HG02852 (cell line): ENCODE measurements around the gene EHD4.

Experiments
- ATAC-seq: cut with Tn5 transposase; IDR thresholded peaks from one replicate; pipeline ENCODE4 v1.9.1; 2021; ENCODE audit warnings: mild to moderate bottlenecking, moderate library complexity; ENCODE audit not compliant: unreplicated experiment

EHD4 gene

GRCh38 chr15:41882689-41883483 lies 89.5 kb downstream of the EHD4 start:
- ATAC-seq, result no peak

GRCh38 chr15:41881920-41882688 lies 90.3 kb downstream of the EHD4 start:
- ATAC-seq, result no peak

- ATAC-seq, result no peak
These were observed 90.8 kb downstream of the EHD4 start for GRCh38 chr15:41881550-41881919.

- ATAC-seq, result no peak
These were observed 91.3 kb downstream of the EHD4 start for GRCh38 chr15:41881086-41881485.

GRCh38 chr15:41880156-41880877 lies 92.0 kb downstream of the EHD4 start:
- no peak for ATAC-seq

GRCh38 chr15:41879321-41879845 lies 93.0 kb downstream of the EHD4 start:
- ATAC-seq, result no peak

- ATAC-seq, result no peak
These were observed 94.0 kb downstream of the EHD4 start for GRCh38 chr15:41878355-41878699.

- ATAC-seq, result no peak
These were observed 94.6 kb downstream of the EHD4 start for GRCh38 chr15:41877631-41878354.

- ATAC-seq, result no peak
These were observed 95.7 kb downstream of the EHD4 start for GRCh38 chr15:41876689-41877088.

- no peak for ATAC-seq
These were observed 96.3 kb downstream of the EHD4 start for GRCh38 chr15:41876007-41876406.

- no peak for ATAC-seq
These were observed 97.6 kb downstream of the EHD4 start for GRCh38 chr15:41874736-41875135.

GRCh38 chr15:41873711-41874110 lies 98.6 kb downstream of the EHD4 start:
- ATAC-seq, result no peak

GRCh38 chr15:41872166-41872747 lies 100.1 kb downstream of the EHD4 start:
- ATAC-seq, result no peak

GRCh38 chr15:41871175-41871905 lies 101.0 kb downstream of the EHD4 start:
- no peak for ATAC-seq

- ATAC-seq, result no peak
These were observed 101.7 kb downstream of the EHD4 start for GRCh38 chr15:41870689-41871081.

GRCh38 chr15:41869770-41870688 lies 102.3 kb downstream of the EHD4 start:
- no peak for ATAC-seq

GRCh38 chr15:41868321-41868720 lies 104.0 kb downstream of the EHD4 start:
- ATAC-seq, result no peak

GRCh38 chr15:41866872-41867579 lies 105.3 kb downstream of the EHD4 start:
- no peak for ATAC-seq
